ENCODE measurements around the gene ALG6.

Gene ALG6

GRCh38 chr1:63367215-63368103, at the start of gene ALG6:
Gene ALG6 (plus strand): TSS chr1:63367627. CDS start chr1:63370978, 3,351 bp downstream.
- peak; percentile 99 for DNase-seq

- no peak for DNase-seq
Observed at GRCh38 chr1:63317817-63318152, 49.6 kb upstream of the ALG6 start.

- peak; percentile 59 for DNase-seq
Observed at GRCh38 chr1:63318201-63318979, 49.0 kb upstream of the ALG6 start.

- peak; percentile 54 for DNase-seq
Observed at GRCh38 chr1:63319046-63320021, 48.1 kb upstream of the ALG6 start.

- DNase-seq, result peak; percentile 53
Observed at GRCh38 chr1:63320022-63320721, 47.3 kb upstream of the ALG6 start.

- peak; percentile 52 for DNase-seq
Observed at GRCh38 chr1:63321066-63321784, 46.2 kb upstream of the ALG6 start.

GRCh38 chr1:63321785-63322113, 45.7 kb upstream of the ALG6 start:
- no peak for DNase-seq

- peak; percentile 77 for DNase-seq
Observed at GRCh38 chr1:63322114-63322943, 45.1 kb upstream of the ALG6 start, which contains the start of gene FOXD3. Gene FOXD3 (plus strand): TSS chr1:63322567. CDS start chr1:63323059, 492 bp downstream.

- peak; percentile 66 for DNase-seq
Observed at GRCh38 chr1:63322944-63323864, 44.2 kb upstream of the ALG6 start.

GRCh38 chr1:63323865-63324778, 43.3 kb upstream of the ALG6 start:
- peak; percentile 57 for DNase-seq

- DNase-seq, result no peak
Observed at GRCh38 chr1:63324779-63325119, 42.7 kb upstream of the ALG6 start.

- DNase-seq, result no peak
Observed at GRCh38 chr1:63325279-63325985, 42.0 kb upstream of the ALG6 start.

- peak; percentile 62 for DNase-seq
Observed at GRCh38 chr1:63326106-63326472, 41.3 kb upstream of the ALG6 start.

- peak; percentile 59 for DNase-seq
Observed at GRCh38 chr1:63326473-63327380, 40.7 kb upstream of the ALG6 start.

GRCh38 chr1:63327417-63328054, 39.9 kb upstream of the ALG6 start:
- peak; percentile 86 for DNase-seq

GRCh38 chr1:63328122-63328521, 39.3 kb upstream of the ALG6 start:
- no peak for DNase-seq

Measured in right forelimb (tissue), 1 donor.